Cardiac muscle cell (in vitro differentiated cells and primary cell): Measurements from ENCODE around the gene RPS19BP1. TPM values are rescaled to one million over a fixed set of nuclear protein-coding genes. Genes with fewer than 3 reads are reported as not detected.

Experiments used
- DNase-seq, 2 donors: peaks; one replicate each; pipeline versions ENCODE4 v3.0.0 to v3.0.0-alpha.2; 2010 to 2017; ENCODE audit warnings: low read depth in 1 of 2, low spot score in 1 of 2
- H3K27ac ChIP-seq: fragments of 200-600 bp; sonication (generic); 2 replicates; pipeline ENCODE4 v1.5.1; 2016
- H3K27me3 ChIP-seq: fragments of 200-600 bp; sonication (generic); 2 replicates; pipeline ENCODE4 v1.6.0; 2016; ENCODE audit warnings: control low read depth
- H3K36me3 ChIP-seq: fragments of 200-600 bp; sonication (generic); 2 replicates; pipeline ENCODE4 v1.5.1; 2016; ENCODE audit warnings: control low read depth
- H3K4me1 ChIP-seq: fragments of 200-600 bp; sonication (generic); 2 replicates; pipeline ENCODE4 v1.8.1; 2017; ENCODE audit warnings: low read depth, mild to moderate bottlenecking, mixed run types
- H3K4me3 ChIP-seq: fragments of 200-600 bp; sonication (generic); 2 replicates; pipeline ENCODE4 v1.5.1; 2016; ENCODE audit warnings: mild to moderate bottlenecking
- H3K9me3 ChIP-seq: fragments of 200-600 bp; sonication (generic); 2 replicates; pipeline ENCODE4 v1.5.1; 2017; ENCODE audit warnings: low read depth, mild to moderate bottlenecking, control low read depth
- polyA plus RNA-seq: library from polyadenylated mRNA; unstranded; fragments of >200 nt; fragmentation: Nextera tagmentation; extraction: Ambion mirVana; gene quantifications from 2 replicates; pipeline ENCODE4 v1.2.1, GENCODE V29; 2016
- total RNA-seq: library from RNA; depleted of rRNA; stranded (reverse); fragments of >200 nt; gene quantifications from 2 replicates; pipeline ENCODE4 v1.2.3, GENCODE V29; 2016
- TF ChIP-seq, protein P1 (sequence below): IDR thresholded peaks from 2 replicates; pipeline ENCODE4 v1.5.1; 2012; ENCODE audit warnings: low read depth, mild to moderate bottlenecking, low read length

The RPS19BP1 gene
- total and polyA plus RNA-seq, 2 experiments from 2014 or later, result 144 to 150 TPM

DNA sequence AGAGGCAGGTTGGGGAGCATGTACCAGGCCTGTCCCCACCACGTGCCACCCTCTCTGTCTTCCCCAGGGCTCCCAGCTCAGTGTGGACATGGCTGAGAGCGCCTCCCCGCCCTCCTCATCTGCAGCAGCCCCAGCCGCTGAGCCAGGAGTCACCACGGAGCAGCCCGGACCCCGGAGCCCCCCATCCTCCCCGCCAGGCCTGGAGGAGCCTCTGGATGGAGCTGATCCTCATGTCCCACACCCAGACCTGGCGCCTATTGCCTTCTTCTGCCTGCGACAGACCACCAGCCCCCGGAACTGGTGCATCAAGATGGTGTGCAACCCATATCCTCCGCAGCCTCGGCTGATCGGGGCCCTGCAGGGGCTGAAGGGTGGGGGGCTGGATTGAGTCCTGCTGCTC, 38.1 kb upstream of the RPS19BP1 start, which contains the start of gene CACNA1I:
TSS of gene CACNA1I (plus strand) at position 89 of the 400 bp plus-strand sequence. CDS start at position 89, 0 bp downstream.
- H3K4me1 ChIP-seq, result no peaks in the 10 kb centered on the region
- no peaks in the 10 kb centered on the region for H3K27me3 ChIP-seq
- H3K9me3 ChIP-seq, result no peaks in the 10 kb centered on the region
- no peak within 1 kb of the TSS for H3K4me3 ChIP-seq
- DNase-seq, result no peak
- no peaks in the 10 kb centered on the region for H3K36me3 ChIP-seq
- H3K27ac ChIP-seq, result no peak within 1 kb of the TSS
- TF ChIP-seq, protein P1, sequence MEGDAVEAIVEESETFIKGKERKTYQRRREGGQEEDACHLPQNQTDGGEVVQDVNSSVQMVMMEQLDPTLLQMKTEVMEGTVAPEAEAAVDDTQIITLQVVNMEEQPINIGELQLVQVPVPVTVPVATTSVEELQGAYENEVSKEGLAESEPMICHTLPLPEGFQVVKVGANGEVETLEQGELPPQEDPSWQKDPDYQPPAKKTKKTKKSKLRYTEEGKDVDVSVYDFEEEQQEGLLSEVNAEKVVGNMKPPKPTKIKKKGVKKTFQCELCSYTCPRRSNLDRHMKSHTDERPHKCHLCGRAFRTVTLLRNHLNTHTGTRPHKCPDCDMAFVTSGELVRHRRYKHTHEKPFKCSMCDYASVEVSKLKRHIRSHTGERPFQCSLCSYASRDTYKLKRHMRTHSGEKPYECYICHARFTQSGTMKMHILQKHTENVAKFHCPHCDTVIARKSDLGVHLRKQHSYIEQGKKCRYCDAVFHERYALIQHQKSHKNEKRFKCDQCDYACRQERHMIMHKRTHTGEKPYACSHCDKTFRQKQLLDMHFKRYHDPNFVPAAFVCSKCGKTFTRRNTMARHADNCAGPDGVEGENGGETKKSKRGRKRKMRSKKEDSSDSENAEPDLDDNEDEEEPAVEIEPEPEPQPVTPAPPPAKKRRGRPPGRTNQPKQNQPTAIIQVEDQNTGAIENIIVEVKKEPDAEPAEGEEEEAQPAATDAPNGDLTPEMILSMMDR, result no peak

DNA sequence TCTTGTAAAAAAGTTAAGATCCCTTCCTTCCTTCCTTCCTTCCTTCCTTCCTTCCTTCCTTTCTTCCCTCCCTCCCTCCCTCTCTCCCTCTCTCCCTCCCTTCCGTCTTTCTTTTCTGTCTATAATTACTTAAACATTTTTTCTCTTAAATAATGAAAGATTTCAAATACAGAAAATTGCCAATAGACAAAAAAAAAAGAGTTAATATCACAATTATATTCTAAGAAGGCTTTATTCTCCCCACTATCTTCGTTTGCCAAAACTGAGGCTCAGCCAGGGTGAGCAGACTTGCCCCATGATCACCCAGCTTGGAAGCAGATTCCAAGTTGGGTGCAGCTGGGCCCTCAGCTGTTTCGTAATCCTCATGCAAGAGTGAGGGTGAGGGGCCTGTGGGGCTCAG, 37.7 kb upstream of the RPS19BP1 start:
- Histone ChIP-seq H3K36me3 (no peaks in the 10 kb centered on the region), H3K27ac (no peak overlapping the region), H3K27me3 (no peaks in the 10 kb centered on the region), H3K9me3 (no peaks in the 10 kb centered on the region), H3K4me1 (no peaks in the 10 kb centered on the region), H3K4me3 (no peak overlapping the region)
- no peak for DNase-seq
- TF ChIP-seq, protein P1, result no peak

DNA sequence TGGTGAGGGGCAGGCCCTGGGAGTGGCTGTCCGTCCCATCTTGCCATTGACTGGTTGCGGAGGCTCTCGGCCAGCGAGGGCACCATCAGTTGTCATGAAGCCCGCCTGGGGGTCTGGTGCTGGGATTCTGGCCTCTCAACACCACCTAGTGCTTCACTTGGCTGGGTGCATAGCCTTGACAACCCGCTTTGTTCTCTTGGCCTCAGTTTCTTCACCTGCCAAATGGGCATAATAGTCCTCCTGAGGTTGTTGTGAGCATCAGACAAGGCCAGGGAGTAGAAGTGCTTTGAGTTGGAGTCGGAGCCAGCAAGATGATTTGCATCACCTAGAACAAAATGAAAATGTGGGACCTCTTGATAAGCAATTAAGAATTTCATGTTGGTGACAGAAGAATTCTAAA, 36.5 kb upstream of the RPS19BP1 start:
- no peaks in the 10 kb centered on the region for H3K4me1 ChIP-seq
- H3K36me3 ChIP-seq, result no peaks in the 10 kb centered on the region
- no peak overlapping the region for H3K27ac ChIP-seq
- no peaks in the 10 kb centered on the region for H3K9me3 ChIP-seq
- DNase-seq, result no peak
- no peak overlapping the region for H3K4me3 ChIP-seq
- TF ChIP-seq, protein P1, result no peak
- H3K27me3 ChIP-seq, result no peaks in the 10 kb centered on the region

DNA sequence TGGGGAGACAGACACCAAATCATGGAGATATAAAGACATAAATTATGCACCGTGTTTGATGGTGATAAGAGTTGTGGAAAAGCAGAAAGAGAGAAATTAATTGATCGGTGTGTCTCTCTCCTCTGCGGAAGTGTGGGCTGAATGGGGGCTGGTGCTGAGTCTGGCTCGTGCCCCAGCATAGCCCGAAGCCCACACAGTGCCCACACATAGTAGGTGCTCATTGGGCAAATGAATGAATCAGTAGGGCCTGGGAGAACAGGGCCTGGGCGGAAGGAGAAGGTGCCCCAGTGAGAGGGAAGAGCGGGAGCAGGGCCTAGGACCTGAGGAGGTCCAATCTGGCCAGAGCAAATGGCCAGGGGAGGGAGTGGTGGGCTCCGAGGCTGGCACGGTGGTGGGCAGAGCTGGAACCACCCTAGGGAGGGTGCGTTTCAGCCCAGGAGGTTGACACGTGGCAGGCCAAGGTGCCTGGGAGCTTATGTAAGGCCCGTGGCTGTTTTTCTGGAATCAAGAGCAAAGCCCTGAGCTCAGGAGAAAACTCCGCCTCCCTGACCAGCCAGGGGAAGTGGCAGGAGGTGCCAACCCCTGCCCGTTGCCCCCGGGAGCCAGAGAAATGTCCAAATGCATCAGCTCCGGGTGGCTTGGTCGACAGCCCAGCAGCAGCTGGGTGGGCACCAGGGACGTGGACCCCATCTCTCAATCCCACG, 35.9 kb upstream of the RPS19BP1 start:
- Histone ChIP-seq H3K4me1 (no peaks in the 10 kb centered on the region), H3K27me3 (no peaks in the 10 kb centered on the region), H3K27ac (no peak overlapping the region), H3K9me3 (peaks cover 3% of the 10 kb centered on the region), H3K4me3 (no peak overlapping the region), H3K36me3 (no peaks in the 10 kb centered on the region)
- TF ChIP-seq, protein P1, result no peak
- no peak for DNase-seq

DNA sequence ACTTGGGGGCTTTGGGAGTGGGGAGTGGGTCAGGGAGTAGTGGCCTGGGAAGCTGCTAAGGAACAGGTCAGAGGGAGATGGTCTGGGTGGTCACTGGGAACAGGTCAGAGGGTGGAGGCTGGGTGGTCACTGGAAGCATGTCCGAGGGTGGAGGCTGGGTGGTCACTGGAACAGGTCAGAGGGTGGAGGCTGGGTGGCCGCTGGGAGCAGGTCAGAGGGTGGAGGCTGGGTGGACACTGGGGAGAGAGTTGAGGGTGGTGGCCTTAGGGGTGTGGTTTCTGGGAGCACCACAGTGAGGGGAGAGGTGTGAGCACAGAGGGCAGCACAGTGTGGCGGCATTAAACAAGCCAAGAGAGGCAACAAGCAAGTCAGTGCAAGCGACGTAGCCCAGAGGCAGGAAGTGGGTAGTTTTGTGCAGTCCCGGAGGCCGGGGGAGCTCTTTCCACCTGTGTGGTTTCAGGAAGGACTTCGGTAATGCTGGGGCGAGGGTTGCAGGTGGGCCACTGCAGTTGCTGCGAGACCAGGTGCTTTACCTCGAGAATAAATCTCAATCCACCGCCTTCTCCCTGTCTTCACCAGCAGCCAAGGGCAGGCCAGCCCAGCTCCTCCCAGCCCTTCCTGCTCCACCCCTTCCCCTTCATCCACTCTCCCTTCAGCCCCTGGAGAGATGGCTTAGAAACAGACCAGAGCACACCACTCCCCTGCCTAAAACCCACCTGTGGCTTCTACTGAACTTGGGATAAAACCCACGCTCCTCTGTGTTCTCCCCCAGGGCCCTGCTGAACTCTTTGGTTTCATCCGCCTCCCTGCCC, 34.8 kb upstream of the RPS19BP1 start:
- Histone ChIP-seq H3K9me3 (peaks cover 3% of the 10 kb centered on the region), H3K27me3 (no peaks in the 10 kb centered on the region), H3K27ac (no peak overlapping the region)

More for the DNA sequence above, 34.8 kb upstream of the RPS19BP1 start:
- H3K4me1 ChIP-seq, result no peaks in the 10 kb centered on the region
- no peaks in the 10 kb centered on the region for H3K36me3 ChIP-seq
- DNase-seq, result no peak
- TF ChIP-seq, protein P1, result no peak
- H3K4me3 ChIP-seq, result no peak overlapping the region
